Brain microvascular endothelial cell (primary cell): Measurements from ENCODE around the gene NHLRC3.
"Not testable (repeated sequence)": the region's sequence is repeated elsewhere in the genome, so short reads cannot be mapped to it uniquely, and the experiment has no call there.

Source experiments
- DNase-seq: peaks from one replicate; pipeline ENCODE4 v3.0.0-alpha.2; 2020
- H3K27ac ChIP-seq: fragments of 250-450 bp; sonication (Bioruptor Pico); 2 replicates; pipeline ENCODE4 v1.5.1; 2020; ENCODE audit warnings: mild to moderate bottlenecking, moderate library complexity
- H3K27me3 ChIP-seq: fragments of 250-450 bp; sonication (Bioruptor Pico); replicated peaks from 2 replicates; pipeline ENCODE4 v1.5.1; 2020; ENCODE audit warnings: mild to moderate bottlenecking
- H3K36me3 ChIP-seq: fragments of 250-450 bp; sonication (Bioruptor Pico); replicated peaks from 2 replicates; pipeline ENCODE4 v1.5.1; 2020; ENCODE audit warnings: mild to moderate bottlenecking
- H3K4me3 ChIP-seq: 2 replicates; pipeline ENCODE4 v1.5.1; 2011; ENCODE audit warnings: low read depth, mild to moderate bottlenecking, control low read depth, low read length, moderate library complexity
- CTCF ChIP-seq: IDR thresholded peaks from 2 replicates; pipeline ENCODE4 v1.5.1; 2011; ENCODE audit warnings: low read depth, mild to moderate bottlenecking, moderate library complexity, low read length, control low read depth, inconsistent platforms; ENCODE audit errors: missing control alignments
- in situ Hi-C: cut with HindIII; loops from 2 replicates; pipeline ENCODE4 v1.10.0; 2017; ENCODE audit warnings: low sequenced_read_pairs, low pct_ligation_motif_present

The NHLRC3 gene

DNA sequence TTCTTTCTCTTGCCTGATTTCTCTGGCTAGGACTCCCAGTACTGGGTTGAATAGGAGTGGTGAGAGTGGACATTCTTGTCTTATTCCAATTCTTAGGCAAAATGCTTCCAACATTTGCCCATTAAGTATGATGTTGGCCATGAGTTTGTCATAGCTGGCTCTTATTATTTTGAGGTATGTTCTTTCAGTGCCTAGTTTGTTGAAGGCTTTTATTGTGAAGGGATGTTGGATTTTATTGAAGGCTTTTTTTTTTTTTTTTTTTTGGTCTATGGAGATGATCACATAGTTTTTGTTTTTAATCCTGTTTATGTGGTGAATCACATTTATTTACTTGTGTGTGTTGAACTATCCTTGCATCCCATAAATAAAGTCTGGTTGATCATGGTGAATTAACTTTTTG is 19.8 kb downstream of the NHLRC3 start:
- no peak for TF ChIP-seq CTCF
- H3K27me3 ChIP-seq: no peaks in the 10 kb centered on the region
- H3K4me3 ChIP-seq: no peak overlapping the region
- no peak overlapping the region for H3K27ac ChIP-seq
- no peak for DNase-seq
- H3K36me3 ChIP-seq: no peaks in the 10 kb centered on the region
- in situ Hi-C loops: no loop called here

- in situ Hi-C loops: no loop called here
- TF ChIP-seq CTCF: no peak
- DNase-seq: no peak
- Histone ChIP-seq H3K27ac (no peak overlapping the region), H3K4me3 (no peak overlapping the region), H3K36me3 (no peaks in the 10 kb centered on the region), H3K27me3 (no peaks in the 10 kb centered on the region)
These were observed 23.7 kb downstream of the NHLRC3 start for GRCh38 chr13:39062004-39062403.

DNA sequence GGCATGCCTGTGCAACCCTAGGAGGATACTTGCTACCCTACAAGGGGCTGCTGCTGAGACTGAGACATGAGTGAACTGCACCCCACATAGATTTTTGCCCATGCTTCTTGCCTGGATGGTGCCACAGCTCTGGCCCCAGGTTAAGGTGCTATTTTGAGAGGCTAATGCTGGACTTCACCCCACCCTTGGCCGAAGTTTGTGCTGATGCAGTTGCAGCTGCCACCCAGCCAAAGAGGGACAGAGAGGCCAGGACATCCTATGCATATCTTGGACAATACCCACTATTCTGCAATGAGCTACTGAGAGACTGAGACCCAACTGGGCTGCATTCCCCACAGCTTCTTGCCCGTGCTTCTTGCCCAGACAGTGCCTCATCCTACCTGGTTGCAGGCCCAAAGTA is 34.6 kb downstream of the NHLRC3 start:
- TF ChIP-seq CTCF: no peak
- in situ Hi-C loops: no loop called here
- Histone ChIP-seq H3K27ac (no peak overlapping the region), H3K36me3 (no peaks in the 10 kb centered on the region), H3K4me3 (no peak overlapping the region), H3K27me3 (no peaks in the 10 kb centered on the region)
- no peak for DNase-seq

DNA sequence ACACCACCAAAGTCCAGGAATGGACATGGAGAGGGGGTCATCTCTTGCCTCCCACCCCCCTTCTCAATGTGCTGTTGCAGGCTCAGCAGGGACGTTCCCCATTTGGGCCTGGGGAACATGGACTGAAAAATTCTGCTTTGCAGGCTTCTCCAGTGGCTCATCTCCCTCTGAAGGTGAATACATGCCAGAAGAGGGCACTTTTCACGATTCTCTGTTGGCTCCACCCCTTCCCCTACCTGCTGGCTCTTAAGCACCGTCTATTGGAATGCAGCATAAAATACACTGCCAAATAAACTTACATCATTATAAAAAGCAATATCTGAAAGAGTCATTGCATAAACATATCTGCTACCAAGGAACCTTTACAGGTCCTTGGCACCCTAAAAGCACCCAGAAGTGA is 35.7 kb downstream of the NHLRC3 start:
- Histone ChIP-seq H3K27me3 (no peaks in the 10 kb centered on the region), H3K36me3 (no peaks in the 10 kb centered on the region), H3K27ac (no peak overlapping the region), H3K4me3 (no peak overlapping the region)
- in situ Hi-C loops: no loop called here
- no peak for TF ChIP-seq CTCF
- DNase-seq: no peak

DNA sequence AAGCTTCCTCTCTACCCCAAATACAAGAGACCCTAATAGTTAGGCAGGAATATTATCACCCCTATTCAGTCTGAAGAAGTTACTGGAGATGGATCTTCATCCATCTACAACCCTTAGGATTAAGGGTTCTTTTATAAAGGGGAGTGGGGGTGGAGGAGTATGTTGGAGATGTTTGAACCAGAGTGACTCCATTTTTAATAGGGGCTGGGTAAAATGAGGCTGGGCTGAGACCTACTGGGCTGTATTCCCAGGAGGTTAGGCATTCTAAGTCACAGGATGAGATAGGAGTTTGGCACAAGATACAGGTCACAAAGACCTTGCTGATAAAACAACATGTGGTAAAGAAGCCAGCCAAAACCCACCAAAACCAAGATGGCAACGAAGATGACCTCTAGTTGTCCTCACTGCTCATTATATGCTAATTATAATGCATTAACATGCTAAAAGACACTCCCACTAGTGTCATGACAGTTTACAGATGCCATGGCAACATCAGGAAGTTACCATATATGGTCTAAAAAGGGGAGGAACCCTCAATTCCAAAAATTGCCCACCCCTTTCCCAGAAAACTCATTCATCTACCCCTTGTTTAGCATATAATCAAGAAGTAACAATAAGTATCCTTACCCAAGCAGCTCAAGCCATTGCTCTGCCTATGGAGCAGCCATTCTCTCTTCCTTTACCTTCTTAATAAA is 48.1 kb downstream of the NHLRC3 start:
- in situ Hi-C loops: not testable (repeated sequence)

GRCh38 chr13:39091586-39091985 is 53.3 kb downstream of the NHLRC3 start:
- no peaks in the 10 kb centered on the region for H3K36me3 ChIP-seq
- H3K4me3 ChIP-seq: no peak overlapping the region
- no peak for DNase-seq
- H3K27ac ChIP-seq: no peak overlapping the region
- TF ChIP-seq CTCF: no peak
- H3K27me3 ChIP-seq: no peaks in the 10 kb centered on the region
- in situ Hi-C loops: no loop called here

More for the DNA sequence above, 48.1 kb downstream of the NHLRC3 start:
- not testable (repeated sequence) for H3K4me3 ChIP-seq, H3K27ac ChIP-seq, H3K36me3 ChIP-seq, H3K27me3 ChIP-seq, DNase-seq
